IPS DF 6.9 (cell line): ENCODE measurements around the gene CRYBA4.

Experiments
- DNase-seq: peaks from one replicate; pipeline ENCODE4 v3.0.0-alpha.2; 2013; ENCODE audit warnings: low read depth, low spot score
- H3K27ac ChIP-seq: one replicate; pipeline ENCODE4 v1.5.1; 2013; ENCODE audit warnings: low read length, control low read depth
- H3K27me3 ChIP-seq: 2 replicates; pipeline ENCODE4 v1.6.1; 2013; ENCODE audit warnings: mild to moderate bottlenecking, low read length; ENCODE audit not compliant: control insufficient read depth, insufficient read depth
- H3K36me3 ChIP-seq: 2 replicates; pipeline ENCODE4 v1.6.1; 2013; ENCODE audit warnings: low read length; ENCODE audit not compliant: control insufficient read depth, insufficient read depth
- H3K4me1 ChIP-seq: 2 replicates; pipeline ENCODE4 v1.6.1; 2013; ENCODE audit warnings: low read length; ENCODE audit not compliant: control insufficient read depth, insufficient read depth
- H3K4me3 ChIP-seq: 2 replicates; pipeline ENCODE4 v1.5.1; 2013; ENCODE audit warnings: mild to moderate bottlenecking, low read length
- H3K9me3 ChIP-seq: 2 replicates; pipeline ENCODE4 v1.6.1; 2013; ENCODE audit warnings: low read length, inconsistent platforms; ENCODE audit not compliant: control insufficient read depth, insufficient read depth
- WGBS: extraction: QIAGEN DNeasy Blood & Tissue Kit; methylation state at CpG from one replicate; pipeline ENCODE4 v1.1.7; 2013; ENCODE audit warnings: mixed read lengths, missing lambda C conversion rate; ENCODE audit not compliant: insufficient read length, insufficient coverage; 5-methylcytosine and 5-hydroxymethylcytosine counted together

CRYBA4 gene

DNA sequence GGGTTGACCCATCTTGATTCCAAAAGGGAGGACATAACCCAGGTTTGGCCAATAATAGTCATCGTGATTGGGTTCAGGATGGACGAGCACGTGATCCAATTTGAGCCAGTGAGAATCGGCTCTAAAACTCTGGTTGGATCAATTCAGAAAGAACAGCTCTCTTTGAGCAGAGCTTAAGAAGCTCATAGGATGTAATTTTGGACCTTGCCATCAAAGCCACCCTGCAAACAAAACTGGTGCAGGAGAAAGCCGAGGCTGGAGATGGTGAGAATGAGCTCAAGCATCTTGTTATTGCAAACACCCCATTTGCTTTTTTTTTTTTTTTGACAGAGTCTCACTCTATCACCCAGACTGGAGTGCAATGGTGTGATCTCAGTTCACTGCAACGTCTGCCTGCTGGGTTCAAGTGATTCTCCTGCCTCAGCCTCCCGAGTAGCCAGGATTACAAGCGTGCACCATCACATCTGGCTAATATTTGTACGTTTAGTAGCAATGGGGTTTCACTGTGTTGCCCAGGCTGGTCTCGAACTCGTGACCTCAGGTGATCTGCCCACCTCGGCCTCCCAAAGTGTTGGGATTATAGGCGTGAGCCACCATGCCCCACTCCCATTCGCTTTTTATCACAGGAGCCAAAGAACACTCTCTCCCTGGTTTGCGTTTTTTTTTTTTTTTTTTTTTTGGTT, 21.8 kb downstream of the CRYBA4 start:
- Histone ChIP-seq H3K27ac (no peak overlapping the region), H3K9me3 (no peaks in the 10 kb centered on the region), H3K36me3 (no peaks in the 10 kb centered on the region), H3K27me3 (no peaks in the 10 kb centered on the region), H3K4me1 (peaks cover 13% of the 10 kb centered on the region), H3K4me3 (no peak overlapping the region)
- WGBS, result no CpG with 5 or more reads among the region's 15 CpGs
- DNase-seq, result no peak

DNA sequence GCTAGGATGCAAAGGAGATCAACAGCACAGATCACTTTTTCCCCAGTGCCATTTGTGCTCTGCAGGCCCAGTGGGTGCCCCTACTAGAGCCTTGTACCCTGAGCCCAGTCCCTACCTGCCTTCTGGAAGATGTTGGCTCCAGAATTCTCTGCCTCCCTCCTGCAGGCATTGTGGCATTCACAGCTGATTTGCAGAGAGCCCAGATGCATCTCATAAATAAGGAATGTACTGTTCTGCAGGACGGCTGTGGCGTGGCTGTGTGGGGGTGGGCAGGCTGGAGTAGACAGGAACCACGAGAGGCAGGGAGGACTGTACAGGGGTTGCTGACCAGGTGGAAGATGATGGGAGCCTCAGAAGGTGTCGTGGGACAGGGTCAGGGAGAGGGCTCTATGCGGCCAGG, 24.4 kb downstream of the CRYBA4 start:
- Histone ChIP-seq H3K27ac (no peak overlapping the region), H3K4me3 (no peak overlapping the region), H3K36me3 (no peaks in the 10 kb centered on the region), H3K9me3 (no peaks in the 10 kb centered on the region), H3K4me1 (peaks cover 13% of the 10 kb centered on the region), H3K27me3 (no peaks in the 10 kb centered on the region)
- no CpG with 5 or more reads among the region's 5 CpGs for WGBS
- DNase-seq, result no peak

DNA sequence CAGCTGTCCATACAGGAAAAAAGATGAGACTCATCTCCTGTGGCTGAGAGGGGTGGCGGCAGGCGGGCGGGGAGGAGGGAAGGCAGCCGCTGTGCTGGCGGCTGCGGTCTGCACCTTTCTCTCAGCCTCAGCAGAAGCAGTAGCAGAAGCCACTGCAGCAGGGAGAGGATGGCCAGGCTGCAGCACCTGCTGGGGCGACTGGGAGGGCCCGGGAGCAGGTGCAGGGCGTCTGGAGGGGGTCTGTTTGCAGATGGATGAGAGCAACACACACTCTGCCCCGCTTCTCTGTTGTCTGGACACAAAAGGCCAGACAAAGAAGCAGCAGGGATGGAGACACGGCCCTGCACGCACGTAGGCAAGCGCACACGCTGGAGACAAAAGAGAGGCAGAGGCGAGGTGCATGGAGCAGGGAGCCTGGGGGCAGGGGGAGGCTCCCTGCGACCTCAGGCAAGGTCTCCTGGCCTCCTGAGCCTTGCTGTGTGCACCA, 26.3 kb downstream of the CRYBA4 start:
- no peak overlapping the region for H3K4me3 ChIP-seq

DNA sequence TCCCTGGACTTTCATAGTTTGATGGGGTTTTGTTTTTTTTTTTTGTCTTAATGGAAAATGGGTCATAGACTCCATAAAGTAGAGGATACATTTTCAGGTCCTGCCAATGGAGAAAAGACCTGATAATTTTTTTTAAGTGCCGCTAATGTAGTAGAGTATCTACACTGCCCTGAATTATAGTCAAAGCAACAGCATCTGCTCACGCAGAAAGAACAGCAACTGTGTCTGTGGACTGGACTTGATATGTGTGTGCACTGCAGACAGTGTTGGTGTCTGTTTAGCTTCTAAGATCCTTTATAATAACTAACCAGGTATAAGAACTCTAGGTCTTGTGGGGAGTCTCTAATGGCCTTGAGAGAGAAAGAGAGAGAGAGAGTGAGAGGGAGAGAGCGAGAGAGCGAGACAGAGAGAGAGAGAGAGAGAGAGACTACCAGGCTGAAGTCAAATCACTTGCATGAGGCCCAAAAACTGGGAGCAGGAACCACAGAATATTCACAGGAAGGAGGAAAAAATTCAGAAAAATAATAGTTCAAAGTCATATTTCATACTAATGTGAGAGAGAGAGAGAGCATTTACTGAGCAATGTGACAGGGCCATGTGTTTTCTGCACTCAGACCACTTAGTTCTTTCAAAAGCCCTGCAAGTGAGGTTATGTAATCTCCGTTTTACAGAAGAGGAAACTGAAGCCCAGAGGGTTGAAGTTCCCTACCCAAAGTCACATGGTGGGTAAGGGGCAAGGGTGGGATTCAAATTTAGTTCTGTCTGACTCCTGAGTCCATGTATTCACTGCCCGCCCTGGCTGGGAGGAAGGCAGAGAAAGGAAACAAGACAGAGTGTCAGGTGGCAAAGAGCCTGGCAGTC, 27.0 kb downstream of the CRYBA4 start:
- no peak for DNase-seq
- Histone ChIP-seq H3K4me3 (no peak overlapping the region), H3K27ac (no peak overlapping the region), H3K27me3 (no peaks in the 10 kb centered on the region), H3K9me3 (no peaks in the 10 kb centered on the region), H3K36me3 (no peaks in the 10 kb centered on the region), H3K4me1 (peaks cover 13% of the 10 kb centered on the region)
- WGBS, result no CpG with 5 or more reads among the region's 6 CpGs

More for the DNA sequence above, 26.3 kb downstream of the CRYBA4 start:
- H3K27ac ChIP-seq, result no peak overlapping the region
- no peaks in the 10 kb centered on the region for H3K9me3 ChIP-seq
- no peaks in the 10 kb centered on the region for H3K36me3 ChIP-seq
- WGBS, result no CpG with 5 or more reads among the region's 17 CpGs
- DNase-seq, result no peak
- peaks cover 13% of the 10 kb centered on the region for H3K4me1 ChIP-seq
- no peaks in the 10 kb centered on the region for H3K27me3 ChIP-seq

DNA sequence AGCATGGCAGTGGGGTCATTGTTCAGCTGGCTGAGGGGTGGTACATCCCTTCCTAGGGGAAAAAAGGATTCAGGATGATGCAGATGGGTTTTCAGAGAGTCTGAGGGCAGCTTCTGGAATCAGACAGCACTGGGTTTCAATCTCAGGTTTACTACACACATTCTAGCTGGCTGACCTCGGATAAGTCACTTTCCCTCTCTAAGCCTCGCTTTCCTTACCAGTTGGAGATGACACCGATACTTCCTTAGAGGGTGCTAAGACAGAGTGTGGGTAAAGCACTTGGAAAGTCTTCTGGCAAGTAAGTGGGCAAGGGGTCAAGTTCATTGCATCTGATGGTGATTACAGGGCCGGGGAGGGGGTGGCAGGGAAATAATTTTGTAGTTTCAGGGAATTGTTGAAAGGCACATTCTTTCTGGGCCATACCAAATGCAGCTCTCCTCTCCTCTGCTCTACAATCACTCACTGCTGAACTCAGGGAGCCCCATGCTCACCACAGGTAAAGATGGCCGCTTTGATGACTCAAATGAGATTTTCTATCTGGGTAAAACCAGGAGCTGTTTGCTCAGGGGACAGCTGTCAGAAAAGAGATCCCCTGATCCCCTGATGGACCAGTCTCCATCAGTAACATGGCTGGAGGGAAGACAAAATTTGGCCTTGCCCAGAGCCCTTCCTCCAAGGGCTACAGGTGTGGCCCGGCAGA, 29.1 kb downstream of the CRYBA4 start:
- no peak for DNase-seq
- no peak overlapping the region for H3K27ac ChIP-seq

DNA sequence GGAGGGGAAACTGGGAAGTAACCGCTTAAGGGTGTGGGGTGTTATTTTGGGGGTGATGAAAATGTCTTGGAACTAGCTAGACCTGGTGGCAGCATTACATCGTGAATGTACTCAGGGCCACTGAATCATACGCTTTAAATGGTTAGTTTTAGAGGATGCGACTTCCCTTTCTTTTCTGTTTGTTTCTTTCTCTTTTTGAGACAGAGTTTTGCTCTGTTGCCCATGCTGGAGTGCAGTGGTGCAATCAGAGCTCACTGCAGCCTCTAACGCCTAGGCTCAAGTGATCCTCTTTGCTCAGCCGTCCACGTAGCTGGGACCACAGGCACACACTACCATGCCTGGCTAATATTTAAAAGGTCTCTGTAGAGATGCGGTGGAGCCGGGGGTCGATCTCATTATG, 30.1 kb downstream of the CRYBA4 start:
- Histone ChIP-seq H3K4me3 (no peak overlapping the region), H3K27me3 (no peaks in the 10 kb centered on the region; the same call in 1 of the 2 replicates), H3K9me3 (no peaks in the 10 kb centered on the region), H3K4me1 (peaks cover 7% of the 10 kb centered on the region), H3K36me3 (no peaks in the 10 kb centered on the region), H3K27ac (no peak overlapping the region)
- DNase-seq, result no peak
- no CpG with 5 or more reads among the region's 10 CpGs for WGBS

More for the DNA sequence above, 29.1 kb downstream of the CRYBA4 start:
- Histone ChIP-seq H3K4me1 (peaks cover 12% of the 10 kb centered on the region), H3K27me3 (no peaks in the 10 kb centered on the region), H3K9me3 (no peaks in the 10 kb centered on the region), H3K4me3 (no peak overlapping the region), H3K36me3 (no peaks in the 10 kb centered on the region)
- no CpG with 5 or more reads among the region's 6 CpGs for WGBS

DNA sequence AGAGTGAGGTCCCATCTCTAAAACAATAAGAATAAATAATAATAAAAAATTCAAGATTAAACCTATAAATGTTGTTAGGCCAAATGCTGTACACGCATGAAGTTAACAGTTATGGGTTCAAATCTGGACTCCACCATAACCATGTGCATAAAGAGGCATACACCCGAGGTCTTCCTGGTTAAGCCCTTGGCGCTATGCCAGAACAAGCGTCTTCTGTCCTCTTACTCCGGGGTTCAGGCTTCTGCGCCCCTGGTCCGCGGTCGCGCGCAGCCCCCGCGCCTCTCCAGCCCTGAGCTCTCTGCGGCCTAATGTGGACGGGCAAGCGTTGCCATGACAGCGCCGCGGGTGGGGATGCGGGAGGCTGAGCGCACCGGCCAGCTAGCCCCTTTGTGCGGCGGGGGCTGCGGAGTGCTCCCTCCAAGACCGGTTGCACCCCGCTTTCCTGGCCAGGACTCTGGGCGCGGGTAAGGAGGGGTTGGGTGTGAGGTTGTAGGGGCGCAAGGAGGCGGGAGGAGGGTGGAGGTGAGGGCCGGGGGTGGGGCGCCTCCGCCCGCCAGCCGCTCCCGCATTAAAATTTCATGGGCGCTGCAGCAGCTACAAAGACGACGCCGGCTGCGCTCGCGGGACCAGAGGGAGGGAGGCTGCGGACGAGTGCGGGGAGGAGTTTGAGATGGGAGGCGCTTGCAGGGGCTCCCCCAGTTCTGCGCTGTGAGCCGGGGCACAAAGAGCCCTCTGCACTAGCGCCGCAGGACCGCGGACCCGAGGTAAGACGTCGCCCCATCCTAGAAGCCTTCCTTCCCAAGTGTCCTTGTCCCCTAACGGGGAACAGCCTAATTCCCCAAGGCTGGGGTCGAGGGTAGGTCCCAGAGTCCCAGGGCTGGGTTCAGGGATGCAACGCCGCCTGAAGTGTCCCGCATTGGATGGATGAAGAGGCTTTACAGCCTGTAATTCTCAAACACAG, 35.4 kb downstream of the CRYBA4 start, which contains the start of gene MIAT:
Gene MIAT, plus strand, starts transcription at position 698 of the 961 bp plus-strand sequence.
- Histone ChIP-seq H3K4me1 (peaks cover 1% of the 10 kb centered on the region; the same call in 1 of the 2 replicates), H3K9me3 (no peaks in the 10 kb centered on the region), H3K36me3 (no peaks in the 10 kb centered on the region), H3K27me3 (no peaks in the 10 kb centered on the region; the same call in 1 of the 2 replicates), H3K4me3 (peak within 1 kb of the TSS; percentile 44; the same call in 1 of the 2 replicates), H3K27ac (no peak within 1 kb of the TSS)
- no CpG with 5 or more reads among the region's 62 CpGs for WGBS
- DNase-seq, result no peak

DNA sequence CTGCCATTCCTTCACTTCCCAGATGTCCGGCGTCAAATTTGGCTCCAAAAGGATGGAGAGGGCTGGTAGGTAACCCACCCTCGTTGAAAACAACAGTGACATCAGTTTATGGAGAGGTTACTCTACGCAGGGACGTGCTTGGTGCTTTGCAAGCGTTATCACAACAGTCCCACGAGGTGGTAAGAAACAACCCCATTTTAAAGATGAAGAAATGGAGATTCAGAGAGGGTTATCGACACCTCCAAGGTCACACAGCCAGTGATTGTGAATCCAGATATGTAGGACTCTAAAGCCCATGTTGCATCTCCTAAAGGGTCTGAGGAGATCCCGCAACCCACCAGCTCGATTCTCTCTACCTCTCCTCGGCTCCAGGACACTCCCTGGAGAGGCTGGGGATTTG, 36.4 kb downstream of the CRYBA4 start:
- no peaks in the 10 kb centered on the region; the same call in 1 of the 2 replicates for H3K36me3 ChIP-seq
- no peaks in the 10 kb centered on the region for H3K9me3 ChIP-seq
- H3K4me1 ChIP-seq, result peaks cover 1% of the 10 kb centered on the region; the same call in 1 of the 2 replicates
- no CpG with 5 or more reads among the region's 11 CpGs for WGBS
- DNase-seq, result no peak
- no peaks in the 10 kb centered on the region; the same call in 1 of the 2 replicates for H3K27me3 ChIP-seq
- peak overlapping the region; percentile 44; the same call in 1 of the 2 replicates for H3K4me3 ChIP-seq
- H3K27ac ChIP-seq, result no peak overlapping the region

DNA sequence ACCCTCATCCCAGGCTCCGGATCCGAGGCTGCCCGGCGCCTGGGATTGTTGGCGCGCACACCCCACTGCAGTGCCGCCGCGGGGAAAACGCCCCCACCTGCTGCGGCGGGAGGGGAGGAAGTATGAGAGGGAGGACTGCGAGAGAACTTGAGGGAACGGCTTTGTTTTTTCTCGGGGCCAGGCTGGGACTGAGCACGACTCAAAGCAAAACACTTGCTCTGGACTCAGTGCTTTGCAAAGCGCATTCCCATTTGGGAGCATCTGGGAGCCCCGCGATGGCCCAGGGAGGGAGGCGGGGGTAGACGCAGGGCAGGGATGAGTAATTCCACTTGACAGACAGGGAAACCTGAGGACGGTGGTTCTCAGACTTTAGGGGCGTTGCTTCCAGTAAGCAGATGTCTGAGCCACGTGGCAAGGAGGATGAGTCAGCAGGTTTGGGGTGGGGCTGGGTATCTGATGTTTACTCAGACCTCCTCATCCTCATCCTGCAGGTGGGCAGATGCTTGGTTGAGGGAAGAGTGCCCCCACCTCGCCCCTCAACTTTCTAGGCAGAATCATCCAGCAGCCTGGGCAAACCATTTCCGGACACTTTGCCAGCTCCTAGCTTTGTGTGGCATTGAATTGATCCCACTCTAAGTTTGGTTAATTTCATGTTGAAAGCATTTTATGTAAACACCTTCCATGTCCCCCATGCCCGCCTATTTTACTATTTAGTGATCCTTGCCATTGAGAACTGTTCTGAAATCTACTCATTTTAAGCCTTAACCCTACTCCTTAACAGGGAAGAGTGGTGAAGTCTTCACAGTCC, 37.1 kb downstream of the CRYBA4 start:
- Histone ChIP-seq H3K4me1 (peaks cover 1% of the 10 kb centered on the region; the same call in 1 of the 2 replicates), H3K27ac (no peak overlapping the region), H3K36me3 (no peaks in the 10 kb centered on the region; the same call in 1 of the 2 replicates), H3K4me3 (peak overlapping the region; percentile 44; the same call in 1 of the 2 replicates), H3K27me3 (no peaks in the 10 kb centered on the region; the same call in 1 of the 2 replicates), H3K9me3 (no peaks in the 10 kb centered on the region)
- DNase-seq, result no peak
- no CpG with 5 or more reads among the region's 27 CpGs for WGBS
